NCI-H1417 (cell line): ENCODE measurements around the gene ZNF557.
A peak's percentile ranks its signal among the peaks of the same experiment; 100 is the strongest.
"Not testable (repeated sequence)": the region's sequence is repeated elsewhere in the genome, so short reads cannot be mapped to it uniquely, and the experiment has no call there.

ENCODE experiments used
- DNase-seq, 3 experiments: peaks; one replicate each; lab custom pipeline; 2025; lab: John Stamatoyannopoulos, UW

ZNF557 gene

DNA sequence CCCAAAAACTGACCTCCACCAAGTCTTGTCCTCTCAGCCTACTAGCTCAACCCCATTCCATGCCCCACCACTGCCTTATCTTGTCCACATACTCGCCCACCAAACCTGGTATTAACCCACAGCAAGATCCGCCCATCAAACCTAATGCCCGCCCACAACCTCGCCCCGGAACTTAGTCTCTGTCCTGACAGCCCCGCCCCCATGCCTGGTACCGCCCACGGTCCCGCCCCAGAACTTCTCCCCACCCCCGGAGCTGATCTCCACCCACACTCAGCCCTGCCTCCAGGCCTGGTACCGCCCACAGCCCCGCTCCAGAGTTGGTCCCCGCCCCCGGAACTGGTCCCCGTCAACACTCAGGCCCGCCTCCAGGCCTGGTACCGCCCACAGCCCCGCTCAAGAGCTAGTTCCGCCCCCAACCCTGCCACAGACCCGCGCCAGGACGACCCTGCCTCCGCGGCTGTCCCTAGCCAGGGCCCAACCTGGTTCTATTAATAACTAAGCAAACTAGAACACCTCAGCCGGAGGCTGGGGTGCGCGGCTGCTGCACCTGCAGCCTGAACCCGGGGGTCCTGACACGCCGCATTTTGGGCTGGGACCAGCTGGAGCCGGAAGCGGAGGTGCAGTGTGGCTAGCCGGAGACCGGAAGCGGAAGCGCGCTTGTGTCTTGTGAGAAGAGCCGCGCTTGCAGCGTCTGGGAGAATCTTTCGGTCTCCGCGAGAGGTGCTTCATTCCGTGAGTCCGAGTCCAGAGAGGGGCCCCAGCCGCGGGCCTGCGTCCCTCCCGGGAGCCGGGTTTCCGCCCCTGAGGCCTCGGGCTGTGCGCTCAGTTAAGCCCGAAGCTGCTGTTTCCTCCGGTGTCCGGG is at the start of gene ZNF557:
Gene ZNF557 (plus strand): TSS at position 662 of the 862 bp plus-strand sequence. CDS start 5,372 bp downstream, outside the sequence.
- DNase-seq, result peak; percentile 89 to 98 (median 98)

GRCh38 chr19:7021331-7021730 is 48.2 kb upstream of the ZNF557 start, which contains the start of gene MBD3L2B:
Gene MBD3L2B (minus strand): TSS chr19:7021431. CDS start chr19:7021397, 34 bp downstream.
- not testable (repeated sequence) for DNase-seq

DNA sequence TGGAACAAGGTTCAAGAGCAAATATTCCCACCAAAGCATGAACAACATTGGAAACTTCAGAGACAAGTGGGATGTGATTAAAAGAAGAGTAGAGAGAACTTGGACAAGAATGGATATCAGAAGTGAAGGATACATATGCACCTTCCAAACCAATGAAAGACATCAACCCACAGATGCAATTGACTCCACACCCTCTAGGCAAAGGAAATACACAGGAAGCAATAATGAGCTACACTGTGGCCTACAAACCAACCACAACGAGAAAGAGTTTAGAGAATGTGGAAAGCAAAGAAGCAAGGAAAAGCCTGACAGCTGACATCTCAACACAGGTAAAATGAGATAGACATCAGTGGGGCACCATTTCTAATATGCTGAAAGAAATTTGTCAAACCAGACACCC is 40.7 kb upstream of the ZNF557 start:
- not testable (repeated sequence) for DNase-seq

DNA sequence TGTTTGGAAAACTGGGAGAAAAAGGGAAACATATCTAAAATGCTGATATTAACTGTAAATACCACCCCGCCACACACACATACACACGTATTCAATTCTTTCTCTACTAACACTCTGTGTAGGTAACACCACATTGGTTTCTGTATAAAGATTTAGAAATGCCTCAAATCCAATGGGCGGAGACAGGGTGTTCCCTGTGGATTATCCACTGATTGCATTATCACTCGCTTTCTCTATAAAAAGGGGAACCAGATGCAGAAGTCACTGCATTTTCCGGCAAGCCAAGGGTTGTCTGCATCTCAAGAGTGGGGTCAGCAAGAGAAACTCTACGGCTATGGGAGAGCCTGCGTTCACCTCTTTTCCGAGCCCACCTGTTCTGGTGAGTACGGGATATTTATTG is 39.2 kb upstream of the ZNF557 start, which contains the start of gene MBD3L5:
Gene MBD3L5 (plus strand): TSS at position 301 of the 400 bp plus-strand sequence. CDS start 34 bp downstream, at position 335.
- not testable (repeated sequence) for DNase-seq

DNA sequence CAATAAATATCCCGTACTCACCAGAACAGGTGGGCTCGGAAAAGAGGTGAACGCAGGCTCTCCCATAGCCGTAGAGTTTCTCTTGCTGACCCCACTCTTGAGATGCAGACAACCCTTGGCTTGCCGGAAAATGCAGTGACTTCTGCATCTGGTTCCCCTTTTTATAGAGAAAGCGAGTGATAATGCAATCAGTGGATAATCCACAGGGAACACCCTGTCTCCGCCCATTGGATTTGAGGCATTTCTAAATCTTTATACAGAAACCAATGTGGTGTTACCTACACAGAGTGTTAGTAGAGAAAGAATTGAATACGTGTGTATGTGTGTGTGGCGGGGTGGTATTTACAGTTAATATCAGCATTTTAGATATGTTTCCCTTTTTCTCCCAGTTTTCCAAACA is 29.4 kb upstream of the ZNF557 start, which contains the start of gene MBD3L4:
Gene MBD3L4 (minus strand): TSS at position 101 of the 400 bp plus-strand sequence. CDS start 35 bp downstream, at position 66.
- not testable (repeated sequence) for DNase-seq

- DNase-seq, result not testable (repeated sequence)
Observed at GRCh38 chr19:7041563-7041962, 27.9 kb upstream of the ZNF557 start.

DNA sequence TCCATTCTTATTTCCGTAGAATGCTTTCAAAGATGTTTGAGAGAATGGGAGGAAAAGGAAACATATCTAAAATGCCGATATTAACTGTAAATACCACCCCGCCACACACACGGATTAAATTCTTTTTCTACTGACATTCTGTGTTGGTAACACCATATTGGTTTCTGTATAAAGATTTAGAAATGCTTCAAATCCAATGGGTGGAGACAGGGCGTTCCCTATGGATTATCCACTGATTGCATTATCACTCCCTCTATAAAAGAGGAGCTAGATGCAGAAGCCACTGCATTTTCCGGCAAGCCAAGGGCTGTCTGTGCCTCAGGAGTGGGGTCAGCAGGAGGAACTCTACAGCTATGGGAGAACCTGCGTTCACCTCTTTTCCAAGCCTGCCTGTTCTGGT is 20.5 kb upstream of the ZNF557 start, which contains the start of gene MBD3L2:
Gene MBD3L2 (plus strand): TSS at position 301 of the 400 bp plus-strand sequence. CDS start 53 bp downstream, at position 354.
- not testable (repeated sequence) for DNase-seq

- DNase-seq, result not testable (repeated sequence)
Observed at GRCh38 chr19:7051421-7051820, 18.1 kb upstream of the ZNF557 start.

DNA sequence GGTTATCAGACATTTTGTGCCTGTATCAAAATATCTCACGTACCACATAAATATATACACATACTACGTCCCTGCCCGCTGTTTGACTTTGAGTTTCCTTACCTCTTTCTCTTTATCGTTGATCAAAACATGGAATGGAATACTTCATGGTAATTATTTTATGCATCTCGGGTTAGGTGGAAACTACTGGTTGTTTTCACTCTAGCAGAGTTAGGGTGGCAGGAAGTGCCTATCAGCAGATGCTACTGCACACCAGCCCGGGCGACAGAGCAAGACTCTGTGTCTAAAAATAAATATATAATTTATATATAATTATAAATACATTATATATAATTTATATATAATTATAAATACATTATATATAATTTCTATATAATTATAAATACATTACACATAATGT is 16.6 kb upstream of the ZNF557 start:
- DNase-seq, result not testable (repeated sequence)

- not testable (repeated sequence) for DNase-seq
Observed at GRCh38 chr19:7054635-7055368, 14.7 kb upstream of the ZNF557 start.

DNA sequence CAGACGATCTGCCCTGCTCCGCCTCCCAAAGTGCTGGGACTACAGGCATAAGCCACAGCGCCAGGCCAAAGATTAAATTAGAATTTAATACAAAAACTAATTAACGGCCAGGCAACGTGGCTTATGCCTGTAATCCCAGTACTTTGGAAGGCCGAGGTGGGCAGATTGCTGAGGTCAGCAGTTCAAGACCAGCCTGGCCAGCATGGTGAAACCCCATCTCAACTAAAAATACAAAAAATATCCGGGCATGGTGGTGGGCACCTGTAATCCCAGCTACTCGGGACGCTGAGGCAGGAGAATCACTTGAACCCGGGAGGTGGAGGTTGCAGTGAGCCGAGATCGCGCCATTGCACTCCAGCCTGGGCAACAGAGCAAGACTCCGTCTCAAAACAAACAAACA is 13.8 kb upstream of the ZNF557 start:
- DNase-seq, result not testable (repeated sequence)

GRCh38 chr19:7056371-7056770 is 13.1 kb upstream of the ZNF557 start:
- not testable (repeated sequence) for DNase-seq

DNA sequence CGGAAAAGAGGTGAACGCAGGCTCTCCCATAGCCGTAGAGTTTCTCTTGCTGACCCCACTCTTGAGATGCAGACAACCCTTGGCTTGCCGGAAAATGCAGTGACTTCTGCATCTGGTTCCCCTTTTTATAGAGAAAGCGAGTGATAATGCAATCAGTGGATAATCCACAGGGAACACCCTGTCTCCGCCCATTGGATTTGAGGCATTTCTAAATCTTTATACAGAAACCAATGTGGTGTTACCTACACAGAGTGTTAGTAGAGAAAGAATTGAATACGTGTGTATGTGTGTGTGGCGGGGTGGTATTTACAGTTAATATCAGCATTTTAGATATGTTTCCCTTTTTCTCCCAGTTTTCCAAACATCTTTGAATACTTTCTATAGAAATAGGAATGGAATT is 10.9 kb upstream of the ZNF557 start, which contains the start of gene MBD3L3:
Gene MBD3L3 (minus strand): TSS at position 101 of the 400 bp plus-strand sequence. CDS start 71 bp downstream, at position 30.
- DNase-seq, result not testable (repeated sequence)

GRCh38 chr19:7059977-7060376 is 9.5 kb upstream of the ZNF557 start:
- not testable (repeated sequence) for DNase-seq

- peak in 1 of 3 experiments; percentile 22 for DNase-seq
Observed at GRCh38 chr19:7063339-7063738, 6.2 kb upstream of the ZNF557 start.

DNA sequence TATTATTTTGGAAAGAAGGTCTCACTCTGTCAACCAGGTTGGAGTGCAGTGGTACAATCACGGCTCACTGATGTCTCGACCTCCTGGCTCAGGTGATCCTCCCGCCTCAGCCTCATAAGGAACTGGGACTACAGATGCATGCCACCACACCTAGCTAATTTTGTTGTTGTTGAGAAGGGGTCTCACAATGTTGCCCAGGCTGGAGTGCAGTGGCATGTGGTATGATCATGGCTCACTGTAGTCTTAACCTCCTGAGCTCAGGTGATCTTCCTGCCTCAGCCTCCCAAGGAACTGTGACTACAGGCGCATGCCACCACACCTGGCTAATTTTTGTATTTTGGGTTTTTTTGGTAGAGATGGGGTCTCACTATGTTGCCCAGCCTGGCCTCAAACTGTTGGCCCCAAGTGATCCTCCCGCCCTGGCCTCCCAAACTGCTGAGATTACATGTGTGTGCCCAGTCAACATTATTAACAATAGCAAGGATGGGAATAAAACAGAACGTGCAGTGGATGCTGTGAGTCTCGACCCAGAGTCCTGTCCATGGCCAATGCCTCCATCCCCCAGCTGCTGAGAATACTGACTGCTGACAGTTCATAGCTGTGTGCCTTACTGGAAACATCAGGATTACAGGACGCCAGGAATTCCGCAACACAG is 5.6 kb upstream of the ZNF557 start:
- no peak for DNase-seq

GRCh38 chr19:7067122-7067521 is 2.4 kb upstream of the ZNF557 start:
- DNase-seq, result not testable (repeated sequence)

GRCh38 chr19:7067716-7068115 is 1.8 kb upstream of the ZNF557 start:
- no peak for DNase-seq

- no peak for DNase-seq
Observed at GRCh38 chr19:7068599-7068998, 904 bp upstream of the ZNF557 start.

DNA sequence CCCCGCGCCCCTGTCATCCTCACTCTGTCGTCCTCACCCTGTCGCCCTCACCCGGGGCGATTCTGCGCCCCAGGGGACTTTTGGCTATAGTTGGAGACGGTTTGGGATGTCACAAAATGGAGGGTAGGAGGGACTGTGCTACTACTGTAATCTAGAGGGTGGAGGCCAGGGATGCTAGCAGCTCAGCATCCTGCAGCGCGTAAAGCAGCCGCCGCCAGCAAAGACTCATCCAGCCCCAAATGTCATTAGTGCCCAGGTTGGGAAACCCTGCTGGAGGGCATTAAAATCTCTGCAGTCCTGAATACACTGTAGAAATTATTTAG is 362 bp downstream of the ZNF557 start:
- no peak for DNase-seq

GRCh38 chr19:7072541-7072940 is 3.0 kb downstream of the ZNF557 start:
- no peak for DNase-seq
